GM10266 (cell line): ENCODE results near the gene EYA2.
"Not testable (repeated sequence)": the region's sequence is repeated elsewhere in the genome, so short reads cannot be mapped to it uniquely, and the experiment has no call there.

Experiments used
- DNase-seq: peaks from one replicate; pipeline ENCODE4 v3.0.0; 2012; ENCODE audit errors: extremely low spot score
- CTCF ChIP-seq: IDR thresholded peaks from 2 replicates; pipeline ENCODE4 v1.5.1; 2012; ENCODE audit warnings: mild to moderate bottlenecking, low read depth; ENCODE audit not compliant: control insufficient read depth, insufficient read depth; ENCODE audit errors: missing control alignments

Gene EYA2

GRCh38 chr20:46879386-46879785 is 15.3 kb upstream of the EYA2 start:
- TF ChIP-seq CTCF = no peak
- no peak for DNase-seq

- DNase-seq = not testable (repeated sequence)
Measured at GRCh38 chr20:46879963-46880362, 14.7 kb upstream of the EYA2 start.

GRCh38 chr20:46883892-46884291 is 10.8 kb upstream of the EYA2 start:
- no peak for TF ChIP-seq CTCF
- no peak for DNase-seq

- TF ChIP-seq CTCF = no peak
- no peak for DNase-seq
Measured at GRCh38 chr20:46890682-46891081, 4.0 kb upstream of the EYA2 start.

- TF ChIP-seq CTCF = no peak
- DNase-seq = no peak
Measured at GRCh38 chr20:46893051-46893450, 1.6 kb upstream of the EYA2 start.

GRCh38 chr20:46893877-46894578 is 615 bp upstream of the EYA2 start:
- DNase-seq = no peak
- no peak for TF ChIP-seq CTCF

GRCh38 chr20:46894971-46895905 is 595 bp downstream of the EYA2 start:
- no peak for DNase-seq
- TF ChIP-seq CTCF = no peak

GRCh38 chr20:46895906-46896242 is 1.2 kb downstream of the EYA2 start:
- DNase-seq = no peak
- no peak for TF ChIP-seq CTCF
